Suppressor macrophage (primary cell): ENCODE measurements around the gene FAM156B.
"Not testable (repeated sequence)": the region's sequence is repeated elsewhere in the genome, so short reads cannot be mapped to it uniquely, and the experiment has no call there.

Source experiments
- DNase-seq, 4 experiments: peaks; one replicate each; pipeline ENCODE4 v3.0.0-alpha.2; 2020 to 2022

FAM156B gene

DNA sequence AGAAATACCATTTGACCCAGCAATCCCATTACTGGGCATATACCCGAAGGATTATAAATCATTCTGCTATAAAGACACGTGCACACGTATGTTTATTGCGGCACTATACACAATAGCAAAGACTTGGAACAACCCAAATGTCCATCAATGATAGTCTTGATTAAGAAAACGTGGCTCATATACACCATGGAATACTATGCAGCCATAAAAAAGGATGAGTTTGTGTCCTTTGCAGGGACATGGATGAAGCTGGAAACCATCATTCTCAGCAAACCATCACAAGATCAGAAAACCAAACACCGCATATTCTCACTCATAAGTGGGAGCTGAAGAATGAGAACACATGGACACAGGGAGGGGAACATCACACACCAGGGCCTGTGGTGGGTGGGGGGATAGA lies 33.1 kb downstream of the FAM156B start:
- not testable (repeated sequence) for DNase-seq

DNA sequence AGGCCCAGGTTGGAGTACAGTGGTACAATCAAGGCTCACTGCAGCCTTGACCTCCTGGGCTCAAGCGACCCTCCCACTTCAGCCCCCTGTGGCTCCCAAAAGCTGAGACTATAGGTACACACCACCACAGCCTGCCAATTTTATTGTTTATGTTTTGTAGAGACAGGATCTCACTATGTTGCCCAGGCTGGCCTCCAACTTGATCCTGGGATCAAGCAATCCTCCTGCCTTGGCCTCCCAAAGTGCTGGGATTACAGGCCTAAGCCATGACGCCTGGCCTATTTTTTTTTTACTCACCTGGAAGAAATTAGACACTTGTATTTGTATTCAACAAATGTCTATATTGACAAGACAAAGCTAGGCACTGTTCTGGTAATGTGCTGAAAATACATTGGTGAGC lies 36.1 kb downstream of the FAM156B start:
- no peak for DNase-seq

DNA sequence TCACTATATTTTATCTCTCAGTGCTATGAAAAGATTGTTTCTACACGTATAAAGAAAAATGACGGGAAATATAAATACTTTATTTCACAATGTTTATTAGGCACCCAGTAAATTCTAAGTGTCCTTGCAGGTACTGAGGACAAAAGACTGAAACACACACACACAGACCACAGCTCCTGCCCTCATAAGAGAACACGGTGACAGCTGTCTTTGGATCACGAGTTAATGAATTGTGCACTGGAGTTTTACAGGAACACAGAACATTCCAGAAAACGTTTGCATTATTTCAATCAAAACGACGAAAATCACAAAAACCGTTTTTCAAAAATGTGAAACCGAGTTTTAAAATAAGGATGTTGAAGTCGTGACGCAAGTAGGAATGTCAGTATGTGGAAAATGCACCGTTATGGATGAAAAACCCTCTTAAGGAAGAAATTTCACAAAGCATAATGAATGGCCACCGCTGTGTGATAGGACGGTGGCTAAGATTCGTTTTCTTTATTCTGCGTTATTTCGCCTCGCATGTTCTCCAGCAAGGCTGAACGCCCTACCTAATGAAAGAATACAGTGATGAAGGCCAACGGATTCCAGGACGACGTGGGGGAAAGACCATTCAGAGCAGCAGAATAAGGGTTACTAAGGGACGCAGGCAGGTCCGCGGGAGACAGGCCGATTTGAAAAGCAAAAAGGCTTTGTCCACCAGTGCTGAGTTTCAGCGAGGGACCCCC lies 37.0 kb downstream of the FAM156B start:
- DNase-seq = peak; percentile 15 to 39 (median 24)

DNA sequence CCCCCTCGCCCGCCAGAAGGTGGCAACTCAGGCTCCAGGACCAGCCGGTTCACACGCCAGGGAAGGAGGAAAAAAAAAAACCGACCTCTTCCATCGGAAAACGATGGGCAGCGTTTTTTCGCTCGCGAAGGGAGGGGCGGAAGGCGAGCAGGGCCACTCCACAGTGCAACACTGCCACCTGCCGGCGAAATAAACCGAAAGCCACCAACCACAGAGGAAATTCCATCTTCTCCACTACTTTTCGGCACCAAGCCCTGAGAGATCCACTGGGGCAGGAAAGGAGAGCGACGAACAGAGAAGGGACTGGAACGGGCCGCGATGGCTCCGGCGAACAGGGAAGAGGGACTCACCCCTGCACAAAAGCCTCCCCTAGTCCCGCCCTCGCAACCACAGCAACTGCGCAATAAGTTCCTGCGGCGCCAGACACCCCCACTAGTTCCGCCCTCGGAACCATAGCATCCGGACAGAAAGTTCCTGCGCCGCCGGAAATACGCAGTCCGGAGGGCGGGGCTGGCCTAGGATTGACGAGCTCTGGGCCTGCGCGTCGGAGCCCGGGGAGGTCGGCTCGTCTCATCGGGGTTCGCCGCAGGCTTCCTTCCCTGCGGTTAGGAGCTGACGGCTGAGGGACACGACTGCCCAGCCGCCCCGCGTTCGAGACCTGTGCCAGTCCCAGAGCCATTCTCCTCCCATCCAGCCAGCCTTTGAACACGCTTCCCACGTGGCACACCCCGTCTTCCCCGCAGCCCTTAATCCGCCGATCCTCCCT lies 37.8 kb downstream of the FAM156B start:
- DNase-seq = peak; percentile 91 to 95 (median 95)

DNA sequence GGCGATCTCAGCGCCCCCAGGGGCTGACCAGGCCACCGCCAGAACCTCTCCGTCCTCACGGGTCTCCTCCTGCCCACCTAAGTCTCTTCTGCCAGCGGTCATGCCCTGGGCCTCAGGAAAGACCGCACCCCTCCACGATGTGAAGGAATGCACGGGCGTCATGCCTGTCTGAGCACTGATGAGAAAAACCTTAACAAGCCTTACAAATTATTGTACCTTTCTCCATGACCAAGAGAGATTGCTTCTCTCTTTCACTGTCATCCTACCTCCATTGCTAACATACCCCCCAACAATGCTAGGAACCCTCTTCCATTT lies 38.3 kb downstream of the FAM156B start:
- DNase-seq = not testable (repeated sequence)

DNA sequence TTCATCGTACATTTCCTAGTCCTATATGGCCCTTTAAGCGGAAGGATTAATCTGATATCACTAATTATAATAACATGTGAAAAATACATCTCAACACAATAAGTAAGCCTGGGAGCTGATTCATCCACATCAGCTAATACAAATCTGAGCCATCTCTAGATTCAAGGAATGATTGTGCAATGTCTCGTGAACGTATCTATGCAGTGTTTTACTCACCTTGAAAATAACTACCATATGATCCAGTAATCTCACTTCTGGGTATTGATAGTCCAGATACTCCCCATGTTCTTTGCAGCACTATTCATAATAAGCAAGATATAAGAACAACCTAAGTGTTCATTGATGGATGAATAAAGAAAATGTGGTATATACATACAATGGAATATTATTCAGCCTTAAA lies 43.6 kb downstream of the FAM156B start:
- DNase-seq = not testable (repeated sequence)

DNA sequence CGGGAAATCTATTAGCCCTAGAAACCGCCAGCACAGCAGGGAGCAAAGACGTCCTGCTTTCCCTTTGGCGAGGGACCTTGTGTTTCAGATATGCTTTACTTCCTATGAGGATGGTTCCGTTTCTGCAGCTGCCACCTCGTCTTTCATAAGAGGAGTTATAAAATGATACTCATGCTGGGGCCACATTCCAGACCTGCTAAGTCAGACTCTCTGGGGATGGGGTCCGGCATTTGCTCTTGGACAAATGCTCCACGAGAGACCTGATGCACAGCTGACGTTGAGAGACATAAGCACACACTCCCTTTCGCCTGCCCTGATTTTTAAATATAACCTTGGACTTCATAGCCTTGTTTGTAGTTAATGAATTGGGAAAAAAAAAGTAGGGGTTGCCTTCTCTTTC lies 44.6 kb downstream of the FAM156B start:
- DNase-seq = not testable (repeated sequence)

DNA sequence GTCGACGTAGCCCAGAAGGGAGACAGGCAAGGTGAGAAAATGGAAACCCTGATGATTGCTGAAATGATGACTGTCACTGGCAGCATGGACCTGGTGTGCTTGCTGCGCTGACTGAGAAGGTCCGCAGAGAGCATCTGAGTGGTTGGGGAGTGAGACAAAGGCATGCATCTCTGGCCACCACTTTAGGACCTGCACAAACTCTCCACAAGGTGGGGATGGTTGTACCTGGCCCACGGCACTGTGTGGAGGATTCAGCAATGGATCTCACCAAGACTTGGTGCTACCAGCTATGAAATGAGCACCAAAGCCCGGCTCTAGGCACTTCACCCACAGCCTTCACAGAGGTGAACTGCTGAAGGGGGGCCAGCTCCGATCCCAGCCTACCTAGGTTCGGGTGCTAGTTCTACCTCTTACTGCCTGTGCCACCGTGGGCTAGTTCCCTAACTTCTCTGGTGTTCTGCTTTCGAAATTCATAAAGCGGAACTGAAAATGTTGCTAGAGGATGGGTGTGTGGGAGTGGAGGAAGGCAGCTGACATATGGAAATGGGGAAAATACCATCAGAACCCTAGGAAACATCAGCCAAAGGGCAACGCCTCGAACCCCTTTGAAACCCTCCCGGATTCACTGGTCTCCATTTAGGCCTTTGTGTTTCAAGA lies 48.8 kb downstream of the FAM156B start:
- not testable (repeated sequence) for DNase-seq

DNA sequence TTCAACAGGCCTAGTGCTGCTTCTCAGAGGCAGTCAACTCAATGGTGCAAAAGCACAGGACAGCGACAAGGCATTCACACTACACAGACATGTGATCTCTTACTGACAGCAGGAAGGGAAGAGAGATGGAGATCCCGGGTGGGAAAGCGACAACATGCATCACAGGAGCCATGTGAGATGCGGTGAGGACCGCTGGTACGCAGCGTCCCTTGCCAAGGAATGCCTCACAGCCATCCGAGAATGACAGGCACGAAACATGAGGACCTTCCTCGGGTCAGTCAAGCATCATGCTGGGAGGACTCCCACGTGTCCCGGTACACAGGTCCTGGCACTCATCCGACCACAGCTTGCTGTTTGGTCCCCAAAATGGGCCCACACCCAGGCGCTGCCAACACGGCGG lies 50.4 kb downstream of the FAM156B start:
- DNase-seq = not testable (repeated sequence)

DNA sequence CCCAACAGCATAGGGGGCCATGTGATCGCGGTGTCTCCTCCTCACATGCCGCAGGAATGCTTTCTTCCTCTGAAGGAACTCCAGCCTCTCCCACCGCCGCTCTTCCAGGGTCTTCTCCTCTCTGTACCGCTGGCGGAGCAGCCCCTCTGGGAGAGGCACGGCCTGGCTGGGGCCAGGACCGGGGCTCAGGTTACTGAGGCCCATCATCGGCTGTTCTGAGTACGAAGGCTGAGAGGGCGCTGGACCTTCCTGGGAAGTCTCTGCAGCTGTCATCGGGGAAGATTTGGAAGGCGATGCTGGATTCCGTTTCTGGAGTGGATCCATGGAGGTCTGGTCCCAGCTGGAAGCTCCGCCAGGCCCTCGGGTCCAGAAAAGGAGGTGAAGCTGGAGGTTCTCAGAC lies 51.1 kb downstream of the FAM156B start:
- DNase-seq = not testable (repeated sequence)

DNA sequence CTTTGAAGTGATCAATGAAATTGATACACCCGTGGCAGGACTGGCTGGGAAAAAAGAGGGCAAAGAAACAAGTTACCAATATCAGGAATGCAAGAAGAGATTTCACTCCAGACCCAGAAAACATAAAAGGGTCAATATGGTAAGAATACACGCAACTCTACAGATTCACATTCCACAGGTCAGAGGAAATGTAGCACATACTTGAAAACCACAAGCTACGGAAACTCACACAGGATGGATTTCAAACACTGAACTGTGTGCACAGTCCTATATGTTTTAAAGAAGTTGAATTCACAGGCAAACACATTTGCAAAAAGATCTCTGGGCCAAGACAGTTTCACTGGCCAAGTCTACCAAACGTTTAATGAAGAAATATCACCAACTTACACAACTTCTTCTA lies 52.2 kb downstream of the FAM156B start:
- DNase-seq = not testable (repeated sequence)

DNA sequence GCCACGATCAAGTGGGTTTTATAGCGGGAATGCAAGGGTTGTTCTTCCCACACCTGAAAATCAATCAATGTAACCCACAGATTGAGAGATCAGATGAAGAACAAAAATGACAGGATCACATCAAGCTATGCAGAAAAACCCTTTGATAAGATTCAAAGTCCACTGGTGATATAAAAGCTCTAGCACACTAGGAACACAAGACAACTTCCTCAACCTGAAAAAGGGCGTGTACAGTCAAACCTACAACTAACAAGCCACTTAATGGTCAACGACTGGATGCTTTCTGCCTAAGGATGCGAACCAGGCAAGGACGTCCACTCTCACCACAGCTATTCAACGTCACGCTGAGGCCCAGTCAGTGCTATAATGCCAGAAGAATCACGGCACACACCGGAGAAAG lies 52.8 kb downstream of the FAM156B start:
- DNase-seq = not testable (repeated sequence)
